Aorta (tissue), 5 donors: ENCODE measurements around the gene ACOT12. TPM values are rescaled to one million over a fixed set of nuclear protein-coding genes. Genes with fewer than 3 reads are reported as not detected.

Experiments
- ATAC-seq: fragments of 200-7000 bp; cut with Tn5 transposase; one replicate; pipeline ENCODE4 v1.9.1; 2022; ENCODE audit warnings: moderate library complexity; ENCODE audit not compliant: low FRiP score
- DNase-seq, 2 donors: peaks; one replicate each; pipeline ENCODE4 v3.0.0-alpha.2; 2020
- H3K27ac ChIP-seq, 2 donors: one replicate each; pipeline ENCODE4 v1.5.1; 2013; ENCODE audit warnings: low read length in 2 of 2, mild to moderate bottlenecking in 2 of 2, moderate library complexity in 2 of 2, control low read depth in 1 of 2, inconsistent platforms in 1 of 2, low read depth in 1 of 2
- H3K27me3 ChIP-seq, 2 donors: one replicate each; pipeline ENCODE4 v1.6.1; 2013; ENCODE audit warnings: control low read depth in 1 of 2, low read length in 1 of 2, mild to moderate bottlenecking in 1 of 2, moderate library complexity in 1 of 2; ENCODE audit not compliant: insufficient read depth in 2 of 2, control insufficient read depth in 1 of 2
- H3K36me3 ChIP-seq, 2 donors: one replicate each; pipeline ENCODE4 v1.6.1; 2013; ENCODE audit warnings: control low read depth in 1 of 2, low read length in 1 of 2, mild to moderate bottlenecking in 1 of 2; ENCODE audit not compliant: insufficient read depth in 2 of 2, control insufficient read depth in 1 of 2
- H3K4me1 ChIP-seq, 2 donors: one replicate each; pipeline ENCODE4 v1.6.1; 2013; ENCODE audit warnings: low read length in 2 of 2, control low read depth in 1 of 2, mild to moderate bottlenecking in 1 of 2, moderate library complexity in 1 of 2; ENCODE audit not compliant: insufficient read depth in 2 of 2, control insufficient read depth in 1 of 2
- H3K4me3 ChIP-seq, 2 donors: one replicate each; pipeline ENCODE4 v1.5.1; 2013; ENCODE audit warnings: low read length in 2 of 2, control low read depth in 1 of 2, mild to moderate bottlenecking in 1 of 2
- H3K9me3 ChIP-seq: one replicate; pipeline ENCODE4 v1.6.1; 2013; ENCODE audit warnings: mild to moderate bottlenecking, low read length; ENCODE audit not compliant: control insufficient read depth
- WGBS, 2 donors: extraction: QIAGEN DNeasy Blood & Tissue Kit; methylation state at CpG; one replicate each; pipeline ENCODE4 v1.1.7; 2013; 5-methylcytosine and 5-hydroxymethylcytosine counted together
- intact Hi-C, 2 donors: fragments of 100-400 bp; cut with DNase I; formaldehyde crosslinking; loops; one replicate each; pipeline versions ENCODE4 v1.14.2 to v1.15.0; 2022
- polyA plus RNA-seq, 2 donors: library from polyadenylated mRNA; stranded (reverse); fragments of 200-250 nt; gene quantifications; one replicate each; pipeline ENCODE4 v1.2.3, GENCODE V29; 2013
- total RNA-seq, 2 donors: library from RNA; stranded (reverse); fragmentation: NEBNext Ultra II Directional; extraction: Animal tissue kit (Norgen Biotek cat#: 25700); gene quantifications; one replicate each; pipeline ENCODE4 v1.2.1, GENCODE V29; 2021
- donor health status: healthy with polysubstance abuse.
- donor health status: Bipolar disorder and iron deficiency.
- donor health status: DM: no; HTN: no; CAD: no.
- donor health status: DM: no; HTN: no; CAD: no.
- donor health status: DM: yes; HTN: yes; CAD: no.

ACOT12 gene
- total and polyA plus RNA-seq, 4 donors: 0.18 to 0.45 TPM; not detected in 2

GRCh38 chr5:81425569-81425968 is 31.6 kb upstream of the ACOT12 start:
- ATAC-seq: peak; percentile 69
- intact Hi-C loops: loop anchor here (5.0 kb wide), 2 partner anchors 427 to 742 kb away; no protein-coding TSS in a partner anchor
- Histone ChIP-seq H3K9me3 (no peaks in the 10 kb centered on the region), H3K27ac (no peak overlapping the region), H3K4me1 (peaks cover 0 to 2% of the 10 kb centered on the region in 2 donors), H3K36me3 (no peaks in the 10 kb centered on the region), H3K4me3 (no peak overlapping the region), H3K27me3 (no peaks in the 10 kb centered on the region)
- WGBS, 2 donors: 0 to 2% methylated on average over 2 of the region's 2 CpGs
- no peak for DNase-seq

- DNase-seq (no peak), ATAC-seq (no peak)
- 92 to 93% methylated on average over 1 of the region's 1 CpG for WGBS, 2 donors
- no peaks in the 10 kb centered on the region for H3K9me3 ChIP-seq
- H3K4me3 ChIP-seq: no peak overlapping the region
- H3K36me3 ChIP-seq: peaks cover 0 to 2% of the 10 kb centered on the region in 2 donors
- no peak overlapping the region for H3K27ac ChIP-seq
- intact Hi-C loops: loop anchor here (5.0 kb wide), 2 partner anchors 428 to 743 kb away; no protein-coding TSS in a partner anchor
- H3K27me3 ChIP-seq: no peaks in the 10 kb centered on the region
- peaks cover 0 to 2% of the 10 kb centered on the region in 2 donors for H3K4me1 ChIP-seq
Observed at GRCh38 chr5:81424728-81425127, 30.8 kb upstream of the ACOT12 start.

GRCh38 chr5:81422671-81423070 is 28.7 kb upstream of the ACOT12 start:
- Histone ChIP-seq H3K4me3 (no peak overlapping the region), H3K9me3 (no peaks in the 10 kb centered on the region), H3K4me1 (peaks cover 0 to 2% of the 10 kb centered on the region in 2 donors), H3K27ac (no peak overlapping the region), H3K27me3 (no peaks in the 10 kb centered on the region), H3K36me3 (peaks cover 0 to 2% of the 10 kb centered on the region in 2 donors)
- intact Hi-C loops: no loop called here
- DNase-seq: no peak
- 64 to 66% methylated on average over 2 of the region's 2 CpGs for WGBS, 2 donors
- no peak for ATAC-seq

- DNase-seq (no peak), ATAC-seq (no peak)
- Histone ChIP-seq H3K4me3 (no peak overlapping the region), H3K4me1 (peaks cover 0 to 2% of the 10 kb centered on the region in 2 donors), H3K36me3 (peaks cover 0 to 2% of the 10 kb centered on the region in 2 donors), H3K27ac (no peak overlapping the region), H3K27me3 (no peaks in the 10 kb centered on the region), H3K9me3 (no peaks in the 10 kb centered on the region)
- intact Hi-C loops: no loop called here
- WGBS, 2 donors: 75 to 79% methylated on average over 6 of the region's 6 CpGs
Observed at GRCh38 chr5:81420039-81420667, 26.2 kb upstream of the ACOT12 start.

- Histone ChIP-seq H3K36me3 (peaks cover 0 to 2% of the 10 kb centered on the region in 2 donors), H3K4me3 (no peak overlapping the region), H3K9me3 (no peaks in the 10 kb centered on the region), H3K27ac (no peak overlapping the region), H3K4me1 (peaks cover 0 to 2% of the 10 kb centered on the region in 2 donors), H3K27me3 (no peaks in the 10 kb centered on the region)
- no peak for DNase-seq
- intact Hi-C loops: no loop called here
- no peak for ATAC-seq
Observed at GRCh38 chr5:81418606-81419005, 24.7 kb upstream of the ACOT12 start.

- Histone ChIP-seq H3K27me3 (no peaks in the 10 kb centered on the region), H3K36me3 (peaks cover 0 to 2% of the 10 kb centered on the region in 2 donors), H3K4me3 (no peak overlapping the region), H3K27ac (no peak overlapping the region), H3K4me1 (peaks cover 0 to 2% of the 10 kb centered on the region in 2 donors), H3K9me3 (no peaks in the 10 kb centered on the region)
- 89 to 92% methylated on average over 4 of the region's 4 CpGs for WGBS, 2 donors
- intact Hi-C loops: no loop called here
- DNase-seq (no peak), ATAC-seq (no peak)
Observed at GRCh38 chr5:81417052-81417451, 23.1 kb upstream of the ACOT12 start.

GRCh38 chr5:81409896-81410295 is 16.0 kb upstream of the ACOT12 start:
- WGBS, 2 donors: 91% methylated on average over 2 of the region's 2 CpGs
- ATAC-seq (no peak), DNase-seq (no peak)
- H3K27me3 ChIP-seq: no peaks in the 10 kb centered on the region
- H3K36me3 ChIP-seq: no peaks in the 10 kb centered on the region
- no peak overlapping the region for H3K4me3 ChIP-seq
- H3K4me1 ChIP-seq: no peaks in the 10 kb centered on the region
- no peaks in the 10 kb centered on the region for H3K9me3 ChIP-seq
- no peak overlapping the region for H3K27ac ChIP-seq
- intact Hi-C loops: no loop called here

GRCh38 chr5:81409361-81409760 is 15.4 kb upstream of the ACOT12 start:
- H3K4me1 ChIP-seq: no peaks in the 10 kb centered on the region
- H3K9me3 ChIP-seq: no peaks in the 10 kb centered on the region
- WGBS, 2 donors: 87 to 95% methylated on average over 2 of the region's 2 CpGs
- intact Hi-C loops: no loop called here
- H3K27me3 ChIP-seq: no peaks in the 10 kb centered on the region
- no peak overlapping the region for H3K27ac ChIP-seq
- DNase-seq (no peak), ATAC-seq (no peak)
- no peak overlapping the region for H3K4me3 ChIP-seq
- no peaks in the 10 kb centered on the region for H3K36me3 ChIP-seq

- DNase-seq (no peak), ATAC-seq (no peak)
- Histone ChIP-seq H3K9me3 (no peaks in the 10 kb centered on the region), H3K4me3 (no peak overlapping the region), H3K36me3 (no peaks in the 10 kb centered on the region), H3K4me1 (no peaks in the 10 kb centered on the region), H3K27me3 (no peaks in the 10 kb centered on the region), H3K27ac (no peak overlapping the region)
- intact Hi-C loops: no loop called here
- WGBS, 2 donors: 53 to 56% methylated on average over 1 of the region's 1 CpG
Observed at GRCh38 chr5:81408496-81408895, 14.6 kb upstream of the ACOT12 start.
